GM23338 (cell line): Measurements from ENCODE around the gene RBBP4. TPM values are rescaled to one million over a fixed set of nuclear protein-coding genes. Genes with fewer than 3 reads are reported as not detected.

ENCODE experiments used
- ATAC-seq: fragments of 200-7000 bp; cut with Tn5 transposase; 3 replicates; pipeline ENCODE4 v1.9.1; 2020
- DNase-seq: peaks from one replicate; pipeline ENCODE4 v3.0.0-alpha.2; 2015; ENCODE audit warnings: low spot score
- H2AFZ ChIP-seq: fragments of 200-600 bp; sonication (generic); 2 replicates; pipeline ENCODE4 v1.8.0; 2016; ENCODE audit warnings: antibody characterized with exemption, mild to moderate bottlenecking, moderate library complexity
- H3F3A ChIP-seq: fragments of 200-600 bp; sonication (generic); replicated peaks from 2 replicates; pipeline ENCODE4 v1.8.0; 2017; ENCODE audit warnings: antibody characterized with exemption, mixed run types, low read depth
- H3K27ac ChIP-seq: fragments of 200-600 bp; sonication (generic); 2 replicates; pipeline ENCODE4 v1.6.1; 2016; ENCODE audit warnings: low read depth
- H3K27me3 ChIP-seq: fragments of 200-600 bp; sonication (generic); 2 replicates; pipeline ENCODE4 v1.8.0; 2016; ENCODE audit warnings: mild to moderate bottlenecking, mixed run types, moderate library complexity; ENCODE audit not compliant: insufficient read depth
- H3K36me3 ChIP-seq: fragments of 200-600 bp; sonication (generic); 2 replicates; pipeline ENCODE4 v1.8.0; 2016; ENCODE audit warnings: mild to moderate bottlenecking; ENCODE audit not compliant: insufficient read depth
- H3K4me1 ChIP-seq: fragments of 200-600 bp; sonication (generic); 2 replicates; pipeline ENCODE4 v1.8.0; 2016; ENCODE audit warnings: mild to moderate bottlenecking, moderate library complexity; ENCODE audit not compliant: insufficient read depth
- H3K4me2 ChIP-seq: fragments of 200-600 bp; sonication (generic); 2 replicates; pipeline ENCODE4 v1.7.1; 2017; ENCODE audit warnings: mixed run types
- H3K4me3 ChIP-seq: fragments of 200-600 bp; sonication (generic); 2 replicates; pipeline ENCODE4 v1.6.1; 2016; ENCODE audit warnings: mixed run types
- H3K79me2 ChIP-seq: fragments of 200-600 bp; sonication (generic); replicated peaks from 2 replicates; pipeline ENCODE4 v1.8.0; 2017; ENCODE audit warnings: mild to moderate bottlenecking; ENCODE audit not compliant: insufficient read depth
- H3K9me2 ChIP-seq: fragments of 200-600 bp; sonication (generic); 2 replicates; pipeline ENCODE4 v1.8.0; 2017; ENCODE audit not compliant: insufficient read depth
- H4K20me1 ChIP-seq: fragments of 200-600 bp; sonication (generic); replicated peaks from 2 replicates; pipeline ENCODE4 v1.8.0; 2017; ENCODE audit warnings: mild to moderate bottlenecking; ENCODE audit not compliant: insufficient read depth
- H3K27ac Mint-ChIP-seq: 2 replicates; pipeline ENCODE4 v1.8.0; 2020; ENCODE audit warnings: inconsistent platforms, mild to moderate bottlenecking, moderate library complexity, mixed read lengths
- H3K27me3 Mint-ChIP-seq: 3 replicates; pipeline ENCODE4 v1.8.0; 2022; ENCODE audit warnings: low read depth, mild to moderate bottlenecking, moderate library complexity, mixed read lengths, inconsistent platforms; ENCODE audit not compliant: insufficient read depth, poor library complexity
- H3K36me3 Mint-ChIP-seq: 3 replicates; pipeline ENCODE4 v1.8.0; 2021; ENCODE audit warnings: low read depth, mild to moderate bottlenecking, inconsistent platforms, moderate library complexity, mixed read lengths
- H3K4me1 Mint-ChIP-seq: 3 replicates; pipeline ENCODE4 v1.8.0; 2020; ENCODE audit warnings: mild to moderate bottlenecking, inconsistent platforms, mixed read lengths
- H3K4me3 Mint-ChIP-seq: 3 replicates; pipeline ENCODE4 v1.8.0; 2021; ENCODE audit warnings: moderate library complexity, mild to moderate bottlenecking, inconsistent platforms, mixed read lengths
- H3K9me3 Mint-ChIP-seq: 3 replicates; pipeline ENCODE4 v1.8.0; 2020; ENCODE audit warnings: moderate library complexity, mild to moderate bottlenecking, inconsistent platforms, mixed read lengths
- CREB1 ChIP-seq: fragments of 250-450 bp; sonication (Bioruptor Pico); IDR thresholded peaks from 2 replicates; pipeline ENCODE4 v1.5.0; 2020; ENCODE audit warnings: low read depth, mild to moderate bottlenecking, moderate library complexity
- ETS1 ChIP-seq: IDR thresholded peaks from 2 replicates; pipeline ENCODE4 v1.6.1; 2016; ENCODE audit warnings: antibody characterized with exemption
- EZH2 ChIP-seq: fragments of 200-600 bp; sonication (generic); IDR thresholded peaks from one replicate; pipeline ENCODE4 v1.8.0; 2017; ENCODE audit warnings: antibody characterized with exemption, mild to moderate bottlenecking, low read depth; ENCODE audit not compliant: unreplicated experiment
- EZH2phosphoT487 ChIP-seq: fragments of 200-600 bp; sonication (generic); IDR thresholded peaks from one replicate; pipeline ENCODE4 v1.8.1; 2018; ENCODE audit warnings: antibody characterized with exemption; ENCODE audit not compliant: unreplicated experiment
- JUNB ChIP-seq: IDR thresholded peaks from one replicate; pipeline ENCODE4 v1.6.1; 2016; ENCODE audit warnings: antibody characterized with exemption; ENCODE audit not compliant: unreplicated experiment
- NANOG ChIP-seq: IDR thresholded peaks from 2 replicates; pipeline ENCODE4 v1.6.1; 2016; ENCODE audit warnings: antibody characterized with exemption, borderline replicate concordance
- POLR2AphosphoS5 ChIP-seq: IDR thresholded peaks from 2 replicates; pipeline ENCODE4 v1.6.1; 2016; ENCODE audit warnings: antibody characterized with exemption, low read depth
- REST ChIP-seq: IDR thresholded peaks from one replicate; pipeline ENCODE4 v1.6.1; 2018; ENCODE audit warnings: antibody characterized with exemption; ENCODE audit not compliant: unreplicated experiment
- STAT1 ChIP-seq: IDR thresholded peaks from one replicate; pipeline ENCODE4 v1.6.1; 2016; ENCODE audit warnings: antibody characterized with exemption; ENCODE audit not compliant: unreplicated experiment
- ZNF114 ChIP-seq: fragments of 250-450 bp; sonication (Bioruptor Pico); IDR thresholded peaks from 2 replicates; pipeline ENCODE4 v1.5.0; 2020; ENCODE audit warnings: mild to moderate bottlenecking, moderate library complexity
- ZNF331 ChIP-seq: fragments of 250-450 bp; sonication (Bioruptor Pico); IDR thresholded peaks from 2 replicates; pipeline ENCODE4 v1.5.0; 2020; ENCODE audit warnings: low read depth, mild to moderate bottlenecking, moderate library complexity
- ZNF462 ChIP-seq: fragments of 250-450 bp; sonication (Bioruptor Pico); IDR thresholded peaks from 2 replicates; pipeline ENCODE4 v1.5.0; 2020; ENCODE audit warnings: mild to moderate bottlenecking, moderate library complexity
- polyA plus RNA-seq: library from polyadenylated mRNA; unstranded; fragments of >200 nt; fragmentation: Nextera tagmentation; extraction: Ambion mirVana; gene quantifications from 2 replicates; pipeline ENCODE4 v1.2.1, GENCODE V29; 2016
- total RNA-seq: library from RNA; depleted of rRNA; stranded (reverse); fragments of >200 nt; shearing (Covaris generic); gene quantifications from 2 replicates; pipeline ENCODE4 v1.2.3, GENCODE V29; 2014
- TF ChIP-seq, protein P1 (sequence below), 2 experiments: fragments of 200-600 bp in 1 of 2; sonication (generic) in 1 of 2; conservative IDR thresholded peaks; 2 replicates each; pipeline versions ENCODE4 v1.5.1 to v1.6.1; 2016 to 2017; ENCODE audit warnings: antibody characterized with exemption in 2 of 2, low read depth in 2 of 2, mild to moderate bottlenecking in 2 of 2, moderate library complexity in 1 of 2

RBBP4 gene
- total and polyA plus RNA-seq, 2 experiments from 2014 or later = 262 to 312 TPM

DNA sequence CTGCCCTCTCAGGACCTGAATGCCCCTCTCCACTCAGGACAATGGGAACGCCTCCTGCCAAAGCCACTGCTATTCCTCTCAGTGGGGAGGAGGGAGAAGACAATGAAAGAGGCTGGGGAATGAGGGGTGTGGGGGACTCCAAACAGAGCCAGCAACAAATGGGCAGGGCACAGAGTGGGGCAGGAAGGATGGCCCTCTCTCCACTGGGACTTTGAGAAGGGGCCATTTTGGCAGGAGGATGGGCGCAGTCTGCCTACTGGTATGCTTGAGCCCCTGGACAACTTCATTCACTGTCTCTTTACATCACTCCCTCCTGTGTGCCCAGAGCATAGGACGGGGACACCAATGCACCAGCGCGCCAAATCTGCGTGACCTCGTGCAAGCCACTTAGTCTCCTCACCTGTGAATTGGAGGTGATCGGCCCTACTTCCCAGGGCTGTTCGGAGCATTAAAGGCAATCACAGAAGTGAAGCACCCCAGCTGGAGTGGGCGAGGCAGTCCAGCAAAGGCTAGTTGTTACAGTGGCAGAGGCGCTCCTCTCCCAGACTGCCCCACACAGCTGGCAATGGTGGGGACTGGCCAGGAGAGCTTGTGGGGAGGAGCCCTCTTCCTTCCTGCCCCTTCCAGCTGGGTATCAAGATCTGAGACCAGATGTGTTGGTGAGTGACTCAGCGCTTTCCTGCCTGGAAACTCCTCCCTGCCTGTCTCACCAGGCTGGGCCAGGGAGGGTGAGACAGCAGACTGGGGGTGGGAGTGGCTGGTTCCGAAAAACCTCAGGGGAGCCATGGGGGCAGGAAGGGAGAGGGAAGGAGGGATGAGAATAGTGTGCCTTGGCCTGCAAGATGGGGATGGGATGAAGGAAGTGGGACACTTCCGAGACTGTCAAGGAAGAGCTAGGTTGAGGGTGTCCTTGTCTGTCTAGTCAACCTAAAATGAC is 73.9 kb downstream of the RBBP4 start:
- Mint-ChIP-seq H3K27ac (peak overlapping the region; percentile 58), H3K27me3 (peaks cover 10% of the 10 kb centered on the region), H3K4me1 (peaks cover 17% of the 10 kb centered on the region), H3K9me3 (no peaks in the 10 kb centered on the region), H3K36me3 (no peaks in the 10 kb centered on the region), H3K4me3 (no peak overlapping the region)
- H2AFZ ChIP-seq = peak overlapping the region; percentile 90
- H3F3A ChIP-seq = 0 out of 2 replicates have a peak, but pooled peaks cover 4% of the 10 kb centered on the region
- no peaks in the 10 kb centered on the region for H3K79me2 ChIP-seq
- H4K20me1 ChIP-seq = no peaks in the 10 kb centered on the region
- no peak overlapping the region for H3K4me3 ChIP-seq
- H3K27ac ChIP-seq = no peak overlapping the region
- no peaks in the 10 kb centered on the region; the same call in 1 of the 2 replicates for H3K9me2 ChIP-seq
- DNase-seq = peak; percentile 72
- no peaks in the 10 kb centered on the region for H3K27me3 ChIP-seq
- H3K4me2 ChIP-seq = peak overlapping the region; percentile 51
- ATAC-seq = peak; percentile 76
- H3K4me1 ChIP-seq = peaks cover 13% of the 10 kb centered on the region; the same call in 1 of the 2 replicates
- TF ChIP-seq EZH2 (no peak), STAT1 (no peak), ETS1 (no peak), JUNB (no peak), REST (no peak), ZNF331 (no peak), CREB1 (CRISPR knock-in tag) (no peak), POLR2AphosphoS5 (no peak), NANOG (no peak), ZNF462 (CRISPR knock-in tag) (no peak), ZNF114 (CRISPR knock-in tag) (no peak), EZH2phosphoT487 (no peak)
- TF ChIP-seq, protein P1, sequence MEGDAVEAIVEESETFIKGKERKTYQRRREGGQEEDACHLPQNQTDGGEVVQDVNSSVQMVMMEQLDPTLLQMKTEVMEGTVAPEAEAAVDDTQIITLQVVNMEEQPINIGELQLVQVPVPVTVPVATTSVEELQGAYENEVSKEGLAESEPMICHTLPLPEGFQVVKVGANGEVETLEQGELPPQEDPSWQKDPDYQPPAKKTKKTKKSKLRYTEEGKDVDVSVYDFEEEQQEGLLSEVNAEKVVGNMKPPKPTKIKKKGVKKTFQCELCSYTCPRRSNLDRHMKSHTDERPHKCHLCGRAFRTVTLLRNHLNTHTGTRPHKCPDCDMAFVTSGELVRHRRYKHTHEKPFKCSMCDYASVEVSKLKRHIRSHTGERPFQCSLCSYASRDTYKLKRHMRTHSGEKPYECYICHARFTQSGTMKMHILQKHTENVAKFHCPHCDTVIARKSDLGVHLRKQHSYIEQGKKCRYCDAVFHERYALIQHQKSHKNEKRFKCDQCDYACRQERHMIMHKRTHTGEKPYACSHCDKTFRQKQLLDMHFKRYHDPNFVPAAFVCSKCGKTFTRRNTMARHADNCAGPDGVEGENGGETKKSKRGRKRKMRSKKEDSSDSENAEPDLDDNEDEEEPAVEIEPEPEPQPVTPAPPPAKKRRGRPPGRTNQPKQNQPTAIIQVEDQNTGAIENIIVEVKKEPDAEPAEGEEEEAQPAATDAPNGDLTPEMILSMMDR (conservative IDR thresholded peaks at IDR 0.05; ENCODE audit: low read depth in 2 of 2) = no peak
- H3K36me3 ChIP-seq = no peaks in the 10 kb centered on the region
